HG02571 (cell line): ENCODE results near the gene SGCE.

Experiments used
- ATAC-seq: cut with Tn5 transposase; IDR thresholded peaks from one replicate; pipeline ENCODE4 v1.9.1; 2021; ENCODE audit warnings: mild to moderate bottlenecking, moderate library complexity; ENCODE audit not compliant: unreplicated experiment

The SGCE gene

GRCh38 chr7:94576316-94576715 is 79.6 kb downstream of the SGCE start:
- no peak for ATAC-seq

GRCh38 chr7:94575646-94576045 is 80.3 kb downstream of the SGCE start:
- ATAC-seq: no peak

DNA sequence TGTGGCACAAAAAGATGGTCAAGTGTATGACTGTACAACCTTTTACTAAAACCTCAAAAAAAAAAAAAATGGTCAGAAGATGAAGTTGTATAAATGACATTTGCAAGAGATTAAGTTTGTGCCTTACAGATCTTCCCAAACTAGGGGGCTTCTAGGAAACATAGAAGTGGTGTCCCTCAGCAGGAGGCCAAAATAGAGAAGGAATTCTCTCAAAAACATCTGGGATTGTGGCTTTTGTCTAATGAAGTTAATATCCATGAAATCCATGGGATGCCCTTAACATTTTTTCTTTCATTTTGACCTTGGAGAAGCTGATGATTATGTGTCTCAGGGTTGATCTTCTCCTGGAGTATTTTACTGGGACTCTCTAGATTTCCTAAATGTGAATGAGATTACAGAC is 84.1 kb downstream of the SGCE start:
- no peak for ATAC-seq

DNA sequence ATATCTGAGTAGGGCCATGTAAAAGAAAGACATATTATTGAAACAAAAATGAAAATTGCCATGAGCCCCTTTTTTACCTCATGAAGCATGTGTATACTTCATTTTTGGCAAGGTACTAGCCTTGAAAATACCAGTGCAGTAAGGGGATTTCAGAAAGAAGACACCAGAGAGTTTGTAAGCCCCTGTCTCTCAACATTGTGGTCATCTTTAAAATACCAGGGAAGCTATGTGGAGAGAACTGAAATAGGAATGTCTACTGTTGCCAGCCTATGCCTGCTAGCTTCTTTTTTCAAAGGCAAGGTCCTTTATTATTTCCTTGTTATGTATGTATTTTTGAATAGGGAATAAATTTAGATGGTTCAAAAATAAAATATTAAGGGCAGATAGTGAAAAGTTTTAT is 88.5 kb downstream of the SGCE start:
- ATAC-seq: no peak

DNA sequence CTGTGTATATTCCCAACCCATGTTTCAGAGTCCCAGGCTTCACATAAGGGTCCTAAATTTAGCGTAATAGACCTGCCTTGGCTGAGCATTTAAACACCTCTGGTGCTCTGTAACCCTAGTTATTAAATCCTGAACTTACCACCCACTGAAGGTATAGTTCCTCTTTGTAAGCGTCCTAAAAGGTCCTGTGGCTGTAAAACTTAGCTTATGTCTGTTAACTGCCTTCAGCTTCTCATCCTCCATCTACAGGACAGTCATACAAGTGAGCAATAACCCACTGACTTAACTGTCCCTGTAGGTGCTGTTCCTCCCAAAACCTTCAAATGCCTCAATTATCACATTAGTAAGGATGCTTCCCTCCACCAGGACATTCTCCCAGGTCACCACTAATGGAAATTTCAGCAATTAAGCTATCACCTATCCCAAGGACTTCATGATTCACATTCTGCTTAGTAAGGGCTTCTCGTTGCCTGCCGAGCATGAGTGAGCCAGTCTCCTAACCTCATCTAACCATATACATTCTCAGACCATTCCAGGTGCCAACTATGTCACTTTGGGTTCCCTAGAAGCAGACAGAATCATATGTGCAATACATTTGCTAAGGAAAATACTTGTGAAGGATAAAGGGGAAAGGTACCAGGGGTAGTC is 90.6 kb downstream of the SGCE start:
- no peak for ATAC-seq

DNA sequence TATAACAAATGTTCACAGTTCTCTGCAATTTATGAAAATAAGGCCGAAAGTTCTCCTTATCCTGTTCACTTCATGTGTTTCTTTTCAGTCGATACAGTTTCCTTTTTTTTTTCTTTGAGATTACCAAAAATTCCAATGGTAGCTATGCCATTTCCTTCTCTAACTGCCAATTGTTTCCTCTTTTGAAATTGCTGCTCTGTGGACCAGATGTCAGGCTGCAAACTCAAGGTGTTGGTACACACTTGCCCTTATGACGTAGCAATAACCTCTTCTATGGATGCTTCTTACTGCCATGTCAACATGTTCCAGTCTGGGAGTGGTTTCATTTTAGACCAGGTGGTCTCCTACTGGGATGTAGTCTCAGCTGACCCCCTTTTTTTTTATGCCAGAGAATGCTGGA is 93.4 kb downstream of the SGCE start:
- ATAC-seq: no peak

GRCh38 chr7:94561841-94562514 is 94.0 kb downstream of the SGCE start:
- no peak for ATAC-seq

GRCh38 chr7:94559972-94560371 is 96.0 kb downstream of the SGCE start:
- ATAC-seq: no peak

GRCh38 chr7:94557215-94557614 is 98.7 kb downstream of the SGCE start:
- no peak for ATAC-seq

DNA sequence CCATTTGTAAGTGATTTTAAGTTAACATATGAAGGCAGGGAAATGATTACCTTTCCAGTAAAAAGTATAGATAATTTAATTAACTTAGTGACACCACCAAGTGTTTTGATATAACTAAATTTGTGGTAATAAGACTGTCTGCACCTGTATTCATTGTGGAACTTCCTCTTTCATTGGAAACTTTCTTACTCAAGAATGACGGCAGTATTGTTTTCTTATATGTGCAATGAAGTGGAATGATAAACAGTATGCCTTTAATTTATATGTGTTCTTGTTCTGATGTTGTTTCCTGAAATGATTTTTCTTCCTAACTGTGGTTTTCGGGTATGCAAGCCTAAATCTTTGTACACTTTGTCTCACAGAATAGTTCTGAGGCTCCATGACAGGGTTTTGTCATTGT is 99.9 kb downstream of the SGCE start:
- no peak for ATAC-seq

DNA sequence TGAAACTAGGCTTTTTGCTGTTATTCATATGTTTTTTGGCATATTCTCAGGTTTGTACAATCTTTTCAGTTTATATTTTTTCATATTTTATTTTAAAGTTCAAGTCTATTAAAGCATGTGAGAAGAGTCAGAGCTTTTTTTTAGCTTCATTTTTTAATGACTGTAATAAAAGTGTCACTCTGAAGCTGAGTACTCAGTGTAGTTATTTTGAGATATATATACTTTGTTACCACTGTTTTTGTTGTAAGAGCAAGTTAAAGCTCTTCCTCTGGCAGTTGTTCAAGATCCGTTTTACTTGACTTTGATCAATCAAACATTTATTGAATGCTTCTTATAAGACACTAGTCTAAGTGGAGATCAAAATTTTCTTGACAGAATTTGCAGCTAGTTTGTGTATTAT is 108.8 kb downstream of the SGCE start:
- ATAC-seq: no peak

- no peak for ATAC-seq
Measured at GRCh38 chr7:94540428-94540827, 115.5 kb downstream of the SGCE start.
